Karpas-422 (cell line): Measurements from ENCODE around the gene ARHGEF1. TPM values are rescaled to one million over a fixed set of nuclear protein-coding genes. Genes with fewer than 3 reads are reported as not detected.

Source experiments
- DNase-seq: peaks from one replicate; pipeline ENCODE4 v3.0.0-alpha.2; 2015
- H2AFZ ChIP-seq: fragments of 200-600 bp; sonication (generic); 2 replicates; pipeline ENCODE4 v1.6.1; 2014; ENCODE audit warnings: antibody characterized with exemption, low read length, mixed read lengths
- H3K27ac ChIP-seq: fragments of 200-600 bp; sonication (generic); 2 replicates; pipeline ENCODE4 v1.5.1; 2014; ENCODE audit warnings: mild to moderate bottlenecking, low read length, moderate library complexity
- H3K27me3 ChIP-seq: fragments of 200-600 bp; sonication (generic); 2 replicates; pipeline ENCODE4 v1.6.1; 2014; ENCODE audit warnings: low read length, mixed read lengths
- H3K36me3 ChIP-seq: fragments of 200-600 bp; sonication (generic); 2 replicates; pipeline ENCODE4 v1.6.1; 2014; ENCODE audit warnings: low read length, mixed read lengths; ENCODE audit not compliant: insufficient read depth
- H3K4me1 ChIP-seq: fragments of 200-600 bp; sonication (generic); 2 replicates; pipeline ENCODE4 v1.6.1; 2014; ENCODE audit warnings: mild to moderate bottlenecking, low read length, mixed read lengths
- H3K4me2 ChIP-seq: fragments of 200-600 bp; sonication (generic); 2 replicates; pipeline ENCODE4 v1.6.1; 2014; ENCODE audit warnings: low read length, low read depth, mild to moderate bottlenecking; ENCODE audit not compliant: poor library complexity, severe bottlenecking
- H3K4me3 ChIP-seq: fragments of 200-600 bp; sonication (generic); 2 replicates; pipeline ENCODE4 v1.5.1; 2014; ENCODE audit warnings: mild to moderate bottlenecking, antibody characterized with exemption, low read length, mixed read lengths
- H3K79me2 ChIP-seq: fragments of 200-600 bp; sonication (generic); 2 replicates; pipeline ENCODE4 v1.6.1; 2014; ENCODE audit warnings: mild to moderate bottlenecking, low read length, mixed read lengths
- H3K9ac ChIP-seq: fragments of 200-600 bp; sonication (generic); 2 replicates; pipeline ENCODE4 v1.6.0; 2014; ENCODE audit warnings: low read length
- H3K9me2 ChIP-seq: fragments of 200-600 bp; sonication (generic), shearing (Covaris generic); replicated peaks from 2 replicates; pipeline ENCODE4 v1.6.0; 2014; ENCODE audit warnings: mild to moderate bottlenecking, low read length, moderate library complexity; ENCODE audit not compliant: insufficient read depth
- H3K9me3 ChIP-seq: fragments of 300-700, 200-600 bp; sonication (generic); 2 replicates; pipeline ENCODE4 v1.6.1; 2014; ENCODE audit warnings: low read length, mixed read lengths
- H4K20me1 ChIP-seq: fragments of 200-600 bp; sonication (generic); 2 replicates; pipeline ENCODE4 v1.6.1; 2014; ENCODE audit warnings: mild to moderate bottlenecking, antibody characterized with exemption, low read length, low read depth; ENCODE audit not compliant: insufficient read depth
- small RNA-seq: library from RNA; depleted of rRNA; stranded (forward); fragments of <200 nt; gene quantifications from one replicate; pipeline ENCODE3, GENCODE V24; 2014
- total RNA-seq: library from RNA; depleted of rRNA; stranded (reverse); fragments of >200 nt; shearing (Covaris generic); gene quantifications from 2 replicates; pipeline ENCODE4 v1.2.3, GENCODE V29; 2014; ENCODE audit warnings: low replicate concordance; rRNA removed

ARHGEF1 gene
- total RNA-seq, 1 experiment from 2014 or later = 137 TPM

DNA sequence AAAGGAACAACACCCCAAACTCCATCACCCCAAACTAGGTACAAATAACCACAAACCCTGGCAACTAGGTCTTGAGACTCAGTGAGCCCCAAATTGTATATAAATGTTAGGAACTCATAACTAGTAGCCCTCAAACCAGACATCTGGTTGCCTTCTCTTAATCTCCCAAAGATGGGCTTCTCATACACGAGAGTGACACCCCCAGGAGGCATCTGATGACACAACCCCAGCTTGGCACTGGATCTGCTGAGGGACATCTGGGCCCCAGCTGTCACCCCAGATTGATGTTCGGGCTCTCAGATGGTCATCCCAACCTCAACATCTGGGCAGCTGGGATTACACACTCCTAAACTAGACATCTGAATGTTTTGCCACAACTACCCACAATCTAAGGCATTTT lies 61.4 kb downstream of the ARHGEF1 start:
- Histone ChIP-seq H3K9me2 (no peaks in the 10 kb centered on the region), H3K4me3 (peak overlapping the region; percentile 40), H3K79me2 (no peaks in the 10 kb centered on the region), H4K20me1 (no peaks in the 10 kb centered on the region), H3K4me1 (peaks cover 81% of the 10 kb centered on the region), H3K4me2 (peak overlapping the region; percentile 67), H3K9me3 (no peaks in the 10 kb centered on the region), H3K27ac (peak overlapping the region; percentile 98), H3K36me3 (no peaks in the 10 kb centered on the region), H2AFZ (no peak overlapping the region), H3K9ac (peak overlapping the region; percentile 73), H3K27me3 (no peaks in the 10 kb centered on the region)
- peak; percentile 85 for DNase-seq

DNA sequence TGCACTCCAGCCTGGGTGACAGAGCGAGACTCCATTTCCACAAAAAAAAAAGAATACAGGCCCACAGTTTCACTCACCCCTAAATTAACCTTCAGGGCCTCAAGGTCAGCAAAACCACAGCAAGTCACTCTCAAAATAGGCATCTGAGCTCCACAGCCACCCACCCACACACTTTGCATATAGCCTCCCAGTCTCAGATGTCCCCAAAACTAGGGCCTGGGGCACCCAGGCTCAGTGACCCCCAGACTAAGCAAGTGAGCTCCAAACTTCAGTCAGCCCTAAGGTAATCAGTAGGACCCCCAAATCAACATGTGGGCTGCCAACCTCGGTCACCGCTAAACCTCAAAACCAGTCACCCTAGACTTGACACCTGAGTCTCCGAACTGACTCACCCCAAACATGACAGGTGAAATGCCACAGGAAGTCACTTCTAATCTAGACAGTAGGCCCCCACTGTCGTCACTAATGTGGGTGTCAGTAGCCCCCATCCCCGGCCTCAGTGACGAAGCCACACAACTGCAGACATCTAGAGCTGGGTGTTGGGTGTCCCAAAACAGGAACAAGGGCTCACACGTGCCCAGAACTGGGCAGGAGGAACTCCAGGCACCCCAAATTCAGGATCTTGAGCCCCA lies 62.3 kb downstream of the ARHGEF1 start:
- H3K4me3 ChIP-seq = peak overlapping the region; percentile 40; the same call in 1 of the 2 replicates
- no peaks in the 10 kb centered on the region for H3K9me3 ChIP-seq
- no peaks in the 10 kb centered on the region for H3K79me2 ChIP-seq
- H4K20me1 ChIP-seq = no peaks in the 10 kb centered on the region
- H3K9me2 ChIP-seq = no peaks in the 10 kb centered on the region
- H3K36me3 ChIP-seq = no peaks in the 10 kb centered on the region
- H3K27me3 ChIP-seq = no peaks in the 10 kb centered on the region
- H3K27ac ChIP-seq = peak overlapping the region; percentile 98
- H2AFZ ChIP-seq = no peak overlapping the region
- DNase-seq = peak; percentile 97
- H3K4me1 ChIP-seq = peaks cover 75% of the 10 kb centered on the region
- H3K9ac ChIP-seq = peak overlapping the region; percentile 73
- H3K4me2 ChIP-seq = peak overlapping the region; percentile 67

DNA sequence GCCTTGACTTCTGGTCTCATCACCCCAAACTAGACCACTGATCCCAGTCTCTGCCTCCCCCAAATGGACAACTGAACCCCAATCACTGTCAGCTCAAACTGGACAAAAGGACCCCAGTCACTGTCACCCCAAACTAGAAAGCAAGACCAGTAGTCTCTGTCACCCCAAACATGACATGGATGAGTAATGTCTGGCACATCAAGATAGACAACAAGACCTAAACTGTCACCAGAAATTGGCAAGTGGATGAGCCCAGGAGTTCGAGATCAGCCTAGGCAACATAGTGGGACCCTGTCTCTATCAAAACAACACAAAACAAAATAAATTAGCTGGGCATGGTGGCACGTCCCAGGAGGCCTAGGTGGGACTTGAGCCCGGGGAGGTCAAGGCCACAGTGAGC lies 64.1 kb downstream of the ARHGEF1 start:
- DNase-seq = no peak
- peak overlapping the region; percentile 98 for H3K27ac ChIP-seq

GRCh38 chr19:41951686-41952172 lies 68.7 kb downstream of the ARHGEF1 start:
- Histone ChIP-seq H2AFZ (no peak overlapping the region), H3K27me3 (no peaks in the 10 kb centered on the region), H3K4me2 (peak overlapping the region; percentile 3), H3K9me3 (no peaks in the 10 kb centered on the region), H3K27ac (no peak overlapping the region), H4K20me1 (no peaks in the 10 kb centered on the region), H3K9me2 (no peaks in the 10 kb centered on the region), H3K9ac (0 out of 2 replicates have a peak overlapping the region, but pooled peaks have one; percentile 17), H3K36me3 (no peaks in the 10 kb centered on the region; the same call in 1 of the 2 replicates), H3K4me3 (no peak overlapping the region), H3K79me2 (no peaks in the 10 kb centered on the region), H3K4me1 (peaks cover 22% of the 10 kb centered on the region)
- peak; percentile 96 for DNase-seq

More for the DNA sequence above, 64.1 kb downstream of the ARHGEF1 start:
- no peak overlapping the region for H3K4me2 ChIP-seq
- H3K36me3 ChIP-seq = no peaks in the 10 kb centered on the region
- H3K27me3 ChIP-seq = no peaks in the 10 kb centered on the region
- no peaks in the 10 kb centered on the region for H3K9me2 ChIP-seq
- H4K20me1 ChIP-seq = no peaks in the 10 kb centered on the region
- H3K79me2 ChIP-seq = no peaks in the 10 kb centered on the region
- H3K4me3 ChIP-seq = no peak overlapping the region
- peak overlapping the region; percentile 50 for H3K9ac ChIP-seq
- H2AFZ ChIP-seq = no peak overlapping the region
- peaks cover 62% of the 10 kb centered on the region for H3K4me1 ChIP-seq
- H3K9me3 ChIP-seq = no peaks in the 10 kb centered on the region

GRCh38 chr19:41955521-41955920 lies 72.5 kb downstream of the ARHGEF1 start:
- no peak overlapping the region for H3K4me2 ChIP-seq
- H3K36me3 ChIP-seq = no peaks in the 10 kb centered on the region; the same call in 1 of the 2 replicates
- no peak for DNase-seq
- no peaks in the 10 kb centered on the region for H3K9me3 ChIP-seq
- no peaks in the 10 kb centered on the region for H4K20me1 ChIP-seq
- H3K4me1 ChIP-seq = peaks cover 20% of the 10 kb centered on the region
- H3K9ac ChIP-seq = no peak overlapping the region
- no peaks in the 10 kb centered on the region for H3K9me2 ChIP-seq
- H3K79me2 ChIP-seq = peaks cover 5% of the 10 kb centered on the region; the same call in 1 of the 2 replicates
- no peak overlapping the region for H2AFZ ChIP-seq
- no peaks in the 10 kb centered on the region for H3K27me3 ChIP-seq
- H3K27ac ChIP-seq = no peak overlapping the region
- no peak overlapping the region for H3K4me3 ChIP-seq

GRCh38 chr19:41956621-41957020 lies 73.6 kb downstream of the ARHGEF1 start:
- no peaks in the 10 kb centered on the region for H4K20me1 ChIP-seq
- H3K79me2 ChIP-seq = peaks cover 5% of the 10 kb centered on the region; the same call in 1 of the 2 replicates
- peaks cover 16% of the 10 kb centered on the region for H3K4me1 ChIP-seq
- H3K27ac ChIP-seq = no peak overlapping the region
- H3K4me3 ChIP-seq = no peak overlapping the region
- H3K4me2 ChIP-seq = no peak overlapping the region
- H2AFZ ChIP-seq = no peak overlapping the region
- no peak overlapping the region for H3K9ac ChIP-seq
- H3K9me3 ChIP-seq = no peaks in the 10 kb centered on the region
- H3K36me3 ChIP-seq = no peaks in the 10 kb centered on the region; the same call in 1 of the 2 replicates
- DNase-seq = no peak
- no peaks in the 10 kb centered on the region for H3K27me3 ChIP-seq
- H3K9me2 ChIP-seq = no peaks in the 10 kb centered on the region

Small RNA genes within 50 kb of the gene (small RNA-seq; reads per million reads assigned to genes)
- gene MIR6797 = not detected

Other genes with a start within 250 kb of the ARHGEF1 start
- not detected in 2 replicates for gene CEACAM7, start 194.9 kb upstream of the ARHGEF1 start, total RNA-seq
- gene CEACAM5, start 174.6 kb upstream of the ARHGEF1 start, total RNA-seq = not detected in 2 replicates
- not detected in 2 replicates for gene CEACAM6, start 127.7 kb upstream of the ARHGEF1 start, total RNA-seq
- gene CEACAM3, start 86.6 kb upstream of the ARHGEF1 start, total RNA-seq = not detected in 2 replicates
- gene LYPD4, start 38.5 kb upstream of the ARHGEF1 start, total RNA-seq = not detected in 2 replicates
- gene DMRTC2, start 38.1 kb upstream of the ARHGEF1 start, total RNA-seq = not detected in 2 replicates
- 2,482 and 3,478 TPM in 2 replicates for gene RPS19, start 22.9 kb upstream of the ARHGEF1 start, total RNA-seq
- gene CD79A, start 5.9 kb upstream of the ARHGEF1 start, total RNA-seq = 970 and 1,036 TPM in 2 replicates
- gene ERFL, start 45.3 kb downstream of the ARHGEF1 start, total RNA-seq = 3.8 and 5.5 TPM in 2 replicates
- gene RABAC1, start 76.1 kb downstream of the ARHGEF1 start, total RNA-seq = 270 and 367 TPM in 2 replicates
- 22.4 and 26.6 TPM in 2 replicates for gene ATP1A3, start 111.0 kb downstream of the ARHGEF1 start, total RNA-seq
- gene GRIK5, start 187.0 kb downstream of the ARHGEF1 start, total RNA-seq = 0.07 and 1.4 TPM in 2 replicates
- 15.1 and 23.5 TPM in 2 replicates for gene ZNF574, start 193.0 kb downstream of the ARHGEF1 start, total RNA-seq
- gene POU2F2, start 249.3 kb downstream of the ARHGEF1 start, total RNA-seq = 61.9 and 69.4 TPM in 2 replicates